NB4 (cell line): ENCODE measurements around the gene GSDMA.

Experiments used
- DNase-seq: peaks from one replicate; pipeline ENCODE4 v3.0.0; 2010; ENCODE audit warnings: low read depth
- H3K4me3 ChIP-seq: one replicate; pipeline ENCODE4 v1.5.1; 2011; ENCODE audit warnings: mild to moderate bottlenecking, low read depth, low read length, moderate library complexity
- MYC ChIP-seq: IDR thresholded peaks from 2 replicates; pipeline ENCODE4 v1.6.1; 2011; ENCODE audit warnings: low read depth, low read length
- POLR2A ChIP-seq: IDR thresholded peaks from 2 replicates; pipeline ENCODE4 v1.6.1; 2011; ENCODE audit warnings: mild to moderate bottlenecking; ENCODE audit not compliant: insufficient read length; ENCODE audit errors: extremely low read depth
- TF ChIP-seq, protein P1 (sequence below): IDR thresholded peaks from 2 replicates; pipeline ENCODE4 v1.6.1; 2011; ENCODE audit warnings: low read depth, low read length
- TF ChIP-seq, protein P2 (sequence below): IDR thresholded peaks from one replicate; pipeline ENCODE4 v1.5.1; 2012; ENCODE audit warnings: low read depth, low read length

Gene GSDMA, protein sequence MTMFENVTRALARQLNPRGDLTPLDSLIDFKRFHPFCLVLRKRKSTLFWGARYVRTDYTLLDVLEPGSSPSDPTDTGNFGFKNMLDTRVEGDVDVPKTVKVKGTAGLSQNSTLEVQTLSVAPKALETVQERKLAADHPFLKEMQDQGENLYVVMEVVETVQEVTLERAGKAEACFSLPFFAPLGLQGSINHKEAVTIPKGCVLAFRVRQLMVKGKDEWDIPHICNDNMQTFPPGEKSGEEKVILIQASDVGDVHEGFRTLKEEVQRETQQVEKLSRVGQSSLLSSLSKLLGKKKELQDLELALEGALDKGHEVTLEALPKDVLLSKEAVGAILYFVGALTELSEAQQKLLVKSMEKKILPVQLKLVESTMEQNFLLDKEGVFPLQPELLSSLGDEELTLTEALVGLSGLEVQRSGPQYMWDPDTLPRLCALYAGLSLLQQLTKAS

DNA sequence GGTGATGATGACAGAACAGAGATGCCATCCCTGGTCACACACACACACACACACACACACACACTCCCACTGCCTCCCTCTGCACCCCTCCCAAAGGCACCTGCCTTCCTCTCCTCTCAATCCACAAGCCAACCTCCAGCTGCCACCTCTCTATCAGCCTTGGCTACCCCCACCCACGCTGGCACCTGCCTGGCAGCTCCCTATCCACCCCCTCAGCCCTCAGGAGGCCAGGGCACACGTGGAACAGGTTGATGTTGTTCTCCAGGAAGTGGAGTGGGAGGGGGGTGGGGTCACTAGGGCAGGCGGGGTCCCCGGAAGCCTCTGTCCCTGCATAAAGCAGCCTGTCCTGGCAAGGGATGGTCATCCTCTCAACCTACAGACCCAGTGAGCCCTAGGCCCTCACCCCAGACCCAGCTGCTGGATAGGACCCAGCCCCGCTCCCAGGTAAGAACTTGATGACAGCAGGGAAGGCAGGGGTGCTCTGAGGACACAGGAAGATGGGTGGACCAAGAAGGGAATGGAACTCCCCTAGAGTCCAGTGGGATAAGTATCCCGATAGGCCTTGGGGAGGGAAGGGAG, at the start of gene GSDMA:
Gene GSDMA, plus strand, starts transcription at position 363 of the 579 bp plus-strand sequence. CDS start 2,684 bp downstream, outside the sequence.
- no peak within 1 kb of the TSS for H3K4me3 ChIP-seq
- TF ChIP-seq, protein P1, sequence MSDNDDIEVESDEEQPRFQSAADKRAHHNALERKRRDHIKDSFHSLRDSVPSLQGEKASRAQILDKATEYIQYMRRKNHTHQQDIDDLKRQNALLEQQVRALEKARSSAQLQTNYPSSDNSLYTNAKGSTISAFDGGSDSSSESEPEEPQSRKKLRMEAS: no peak
- TF ChIP-seq POLR2A (no peak), MYC (no peak)
- TF ChIP-seq, protein P2, sequence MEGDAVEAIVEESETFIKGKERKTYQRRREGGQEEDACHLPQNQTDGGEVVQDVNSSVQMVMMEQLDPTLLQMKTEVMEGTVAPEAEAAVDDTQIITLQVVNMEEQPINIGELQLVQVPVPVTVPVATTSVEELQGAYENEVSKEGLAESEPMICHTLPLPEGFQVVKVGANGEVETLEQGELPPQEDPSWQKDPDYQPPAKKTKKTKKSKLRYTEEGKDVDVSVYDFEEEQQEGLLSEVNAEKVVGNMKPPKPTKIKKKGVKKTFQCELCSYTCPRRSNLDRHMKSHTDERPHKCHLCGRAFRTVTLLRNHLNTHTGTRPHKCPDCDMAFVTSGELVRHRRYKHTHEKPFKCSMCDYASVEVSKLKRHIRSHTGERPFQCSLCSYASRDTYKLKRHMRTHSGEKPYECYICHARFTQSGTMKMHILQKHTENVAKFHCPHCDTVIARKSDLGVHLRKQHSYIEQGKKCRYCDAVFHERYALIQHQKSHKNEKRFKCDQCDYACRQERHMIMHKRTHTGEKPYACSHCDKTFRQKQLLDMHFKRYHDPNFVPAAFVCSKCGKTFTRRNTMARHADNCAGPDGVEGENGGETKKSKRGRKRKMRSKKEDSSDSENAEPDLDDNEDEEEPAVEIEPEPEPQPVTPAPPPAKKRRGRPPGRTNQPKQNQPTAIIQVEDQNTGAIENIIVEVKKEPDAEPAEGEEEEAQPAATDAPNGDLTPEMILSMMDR: no peak
- DNase-seq: no peak

DNA sequence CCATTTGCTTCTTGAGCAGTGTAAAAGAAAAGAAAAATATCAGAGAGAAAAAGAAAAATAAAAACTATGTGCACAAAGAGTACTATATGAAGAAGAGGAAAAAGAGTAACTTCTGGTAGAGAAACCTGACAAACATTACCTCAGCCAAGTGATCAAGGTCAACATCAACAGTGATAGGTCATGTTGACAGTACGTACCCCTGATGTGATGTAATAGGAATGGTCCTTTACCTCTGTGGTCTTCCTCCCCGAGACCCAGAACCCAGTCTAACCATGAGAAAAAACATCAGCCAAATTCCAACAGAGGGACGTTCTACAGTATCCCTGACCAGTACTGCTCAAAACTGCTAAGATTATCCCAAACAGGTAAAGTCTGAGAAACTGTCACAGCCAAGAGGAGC, 48.8 kb upstream of the GSDMA start:
- no peak for DNase-seq
- H3K4me3 ChIP-seq: no peak overlapping the region
- TF ChIP-seq, protein P1: no peak
- TF ChIP-seq, protein P2: no peak
- no peak for TF ChIP-seq MYC
- TF ChIP-seq POLR2A: no peak

DNA sequence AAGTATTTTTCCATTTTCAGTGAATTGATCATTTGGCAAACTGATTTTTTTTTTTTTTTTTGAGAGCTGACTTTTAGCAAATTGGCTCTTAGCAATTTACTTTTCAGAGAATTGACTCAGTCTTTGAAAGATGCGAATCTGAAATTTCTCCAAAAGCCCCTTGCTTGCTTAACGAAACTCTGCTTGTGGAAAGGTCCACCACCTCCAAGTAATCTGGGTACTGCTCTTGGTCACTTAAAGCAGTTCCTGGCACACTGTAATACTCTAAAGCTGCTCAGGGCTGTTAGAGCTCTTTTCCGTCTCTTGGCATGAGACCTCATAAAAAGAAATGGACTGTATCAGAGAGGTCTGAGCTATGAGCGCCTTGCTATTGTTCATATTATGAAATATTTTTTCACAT, 47.2 kb upstream of the GSDMA start:
- TF ChIP-seq, protein P2: no peak
- TF ChIP-seq POLR2A: no peak
- TF ChIP-seq, protein P1: no peak
- no peak for TF ChIP-seq MYC
- no peak for DNase-seq
- H3K4me3 ChIP-seq: no peak overlapping the region

DNA sequence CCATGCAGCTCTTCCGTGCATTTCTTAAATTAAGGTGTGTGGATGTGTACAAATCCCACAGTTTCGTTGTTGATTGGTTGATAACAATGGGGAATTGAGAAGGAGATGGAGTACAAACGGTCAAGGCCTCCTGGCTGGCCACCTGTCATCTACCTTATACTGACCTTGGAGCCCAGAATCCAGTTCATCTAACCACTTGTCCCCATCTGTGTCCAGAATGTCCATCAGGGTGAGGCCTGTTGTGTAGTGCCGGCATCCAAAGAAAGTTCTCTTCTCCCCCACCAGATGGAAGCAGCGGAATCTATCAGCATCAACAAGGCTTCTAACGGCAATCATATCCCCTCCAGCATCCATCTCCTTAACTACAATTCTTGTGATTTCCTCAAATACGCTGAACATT, 45.9 kb upstream of the GSDMA start:
- H3K4me3 ChIP-seq: no peak overlapping the region
- no peak for DNase-seq
- no peak for TF ChIP-seq MYC
- no peak for TF ChIP-seq POLR2A

DNA sequence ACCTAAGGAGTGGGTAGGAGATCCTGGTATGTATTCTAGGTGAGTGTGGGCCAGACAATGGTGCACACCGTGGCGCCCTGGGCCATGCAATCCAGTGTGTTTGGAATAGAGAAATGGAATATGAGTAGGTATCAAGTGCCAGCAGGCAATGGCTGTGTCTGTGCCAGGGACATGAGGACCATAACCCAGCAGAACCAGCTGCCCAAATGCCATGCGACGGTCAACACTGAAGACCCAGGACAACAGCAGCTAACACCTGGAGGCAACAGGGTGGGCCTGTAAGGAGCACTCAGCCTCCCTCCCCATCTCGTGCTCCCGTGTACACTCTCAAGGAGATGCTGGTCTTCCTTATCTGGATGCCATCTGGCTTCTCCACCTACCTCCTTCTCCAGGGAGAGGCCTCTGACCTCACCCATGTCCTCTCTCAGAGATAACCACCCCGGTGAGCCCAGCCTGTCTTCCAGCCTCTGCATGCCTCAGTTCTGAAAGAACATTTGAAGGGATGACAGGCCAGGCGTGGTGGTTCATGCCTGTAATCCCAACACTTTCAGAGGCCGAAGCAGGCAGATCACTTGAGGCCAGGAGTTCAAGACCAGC, 43.6 kb upstream of the GSDMA start:
- DNase-seq: no peak
- H3K4me3 ChIP-seq: no peak overlapping the region
- TF ChIP-seq POLR2A: no peak
- TF ChIP-seq, protein P1: no peak
- TF ChIP-seq, protein P2: no peak
- TF ChIP-seq MYC: no peak
